HL-60 (cell line): ENCODE results near the gene RAB3GAP1.
"Not testable (repeated sequence)": the region's sequence is repeated elsewhere in the genome, so short reads cannot be mapped to it uniquely, and the experiment has no call there.

Experiments
- DNase-seq, 2 experiments: peaks; one replicate each; pipeline ENCODE4 v3.0.0-alpha.2; 2010 to 2020; ENCODE audit warnings: low read depth in 1 of 2, low spot score in 1 of 2
- H3K27ac ChIP-seq: fragments of 250-450 bp; sonication (Bioruptor Pico); replicated peaks from 2 replicates; pipeline ENCODE4 v1.5.1; 2020; ENCODE audit warnings: mild to moderate bottlenecking, moderate library complexity
- H3K27me3 ChIP-seq: fragments of 250-450 bp; sonication (Bioruptor Pico); 2 replicates; pipeline ENCODE4 v1.5.1; 2021; ENCODE audit warnings: mild to moderate bottlenecking, moderate library complexity; ENCODE audit not compliant: insufficient read depth, poor library complexity, severe bottlenecking
- H3K4me3 ChIP-seq: replicated peaks from 2 replicates; pipeline ENCODE4 v1.5.1; 2011; ENCODE audit warnings: mild to moderate bottlenecking, control low read depth, low read length; ENCODE audit not compliant: insufficient read depth
- CTCF ChIP-seq: IDR thresholded peaks from one replicate; pipeline ENCODE4 v1.5.1; 2011; ENCODE audit warnings: low read length, control low read depth, inconsistent platforms; ENCODE audit not compliant: insufficient read depth
- GABPA ChIP-seq: IDR thresholded peaks from 2 replicates; pipeline ENCODE4 v1.6.1; 2012; ENCODE audit warnings: low read depth
- POLR2AphosphoS5 ChIP-seq: IDR thresholded peaks from 2 replicates; pipeline ENCODE4 v1.6.1; 2012; ENCODE audit warnings: low read depth
- REST ChIP-seq: IDR thresholded peaks from 2 replicates; pipeline ENCODE4 v1.6.1; 2012; ENCODE audit warnings: low read depth; ENCODE audit not compliant: insufficient replicate concordance
- SPI1 ChIP-seq: IDR thresholded peaks from 2 replicates; pipeline ENCODE4 v1.6.1; 2012; ENCODE audit warnings: low read depth, mild to moderate bottlenecking, borderline replicate concordance

The RAB3GAP1 gene

GRCh38 chr2:135029481-135030134 is 22.5 kb upstream of the RAB3GAP1 start:
- DNase-seq, result no peak
- H3K4me3 ChIP-seq, result no peak overlapping the region
- no peak overlapping the region for H3K27ac ChIP-seq
- TF ChIP-seq GABPA (no peak), REST (no peak), SPI1 (no peak)
- H3K27me3 ChIP-seq, result no peaks in the 10 kb centered on the region

- no peak for TF ChIP-seq SPI1
- TF ChIP-seq REST, result peak; percentile 94
- Histone ChIP-seq H3K27me3 (no peaks in the 10 kb centered on the region), H3K4me3 (no peak overlapping the region), H3K27ac (no peak overlapping the region)
- DNase-seq, result no peak
Measured at GRCh38 chr2:135030826-135031225, 21.3 kb upstream of the RAB3GAP1 start.

GRCh38 chr2:135033216-135033615 is 18.9 kb upstream of the RAB3GAP1 start:
- not testable (repeated sequence) for H3K4me3 ChIP-seq, DNase-seq, H3K27me3 ChIP-seq

GRCh38 chr2:135037831-135038230 is 14.3 kb upstream of the RAB3GAP1 start:
- Histone ChIP-seq H3K27me3 (no peaks in the 10 kb centered on the region), H3K27ac (no peak overlapping the region), H3K4me3 (no peak overlapping the region)
- no peak for DNase-seq
- TF ChIP-seq GABPA (no peak), CTCF (no peak), REST (no peak), SPI1 (no peak), POLR2AphosphoS5 (no peak)

More at GRCh38 chr2:135033216-135033615, 18.9 kb upstream of the RAB3GAP1 start:
- not testable (repeated sequence) for H3K27ac ChIP-seq
